ENCODE measurements around the gene CCDC188.

Gene CCDC188

DNA sequence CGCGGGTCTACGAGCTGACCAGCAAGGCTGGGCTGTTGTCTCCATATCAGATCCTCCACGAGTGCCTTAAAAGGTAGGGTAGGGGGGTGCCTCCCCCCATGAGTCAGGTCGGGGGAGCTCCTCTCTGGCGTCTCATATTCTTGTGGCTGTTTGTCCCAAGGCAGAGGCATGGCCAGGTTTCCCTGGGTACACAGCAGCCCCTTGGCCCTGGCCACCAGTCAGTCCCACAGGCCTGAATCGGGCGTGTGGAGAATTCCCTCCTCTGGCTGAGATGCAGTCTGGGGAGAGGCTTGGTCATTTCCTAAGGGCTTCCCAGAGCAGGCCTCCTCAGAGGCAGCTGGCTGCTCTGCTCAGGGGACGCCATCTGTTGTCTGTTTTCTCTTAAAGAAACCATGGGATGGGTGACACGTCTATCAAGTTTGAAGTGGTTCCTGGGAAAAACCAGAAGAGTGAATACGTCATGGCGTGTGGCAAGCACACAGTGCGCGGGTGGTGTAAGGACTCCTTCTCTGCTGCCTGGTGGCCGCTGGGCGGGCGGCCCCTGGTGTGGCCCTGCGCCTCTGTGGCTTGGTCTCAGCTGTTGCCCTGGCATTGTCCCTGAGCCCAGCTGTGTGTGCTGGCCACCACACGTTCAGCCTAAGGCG lies 44.5 kb downstream of the CCDC188 start:
- TF ChIP-seq, protein P1, sequence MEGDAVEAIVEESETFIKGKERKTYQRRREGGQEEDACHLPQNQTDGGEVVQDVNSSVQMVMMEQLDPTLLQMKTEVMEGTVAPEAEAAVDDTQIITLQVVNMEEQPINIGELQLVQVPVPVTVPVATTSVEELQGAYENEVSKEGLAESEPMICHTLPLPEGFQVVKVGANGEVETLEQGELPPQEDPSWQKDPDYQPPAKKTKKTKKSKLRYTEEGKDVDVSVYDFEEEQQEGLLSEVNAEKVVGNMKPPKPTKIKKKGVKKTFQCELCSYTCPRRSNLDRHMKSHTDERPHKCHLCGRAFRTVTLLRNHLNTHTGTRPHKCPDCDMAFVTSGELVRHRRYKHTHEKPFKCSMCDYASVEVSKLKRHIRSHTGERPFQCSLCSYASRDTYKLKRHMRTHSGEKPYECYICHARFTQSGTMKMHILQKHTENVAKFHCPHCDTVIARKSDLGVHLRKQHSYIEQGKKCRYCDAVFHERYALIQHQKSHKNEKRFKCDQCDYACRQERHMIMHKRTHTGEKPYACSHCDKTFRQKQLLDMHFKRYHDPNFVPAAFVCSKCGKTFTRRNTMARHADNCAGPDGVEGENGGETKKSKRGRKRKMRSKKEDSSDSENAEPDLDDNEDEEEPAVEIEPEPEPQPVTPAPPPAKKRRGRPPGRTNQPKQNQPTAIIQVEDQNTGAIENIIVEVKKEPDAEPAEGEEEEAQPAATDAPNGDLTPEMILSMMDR (IDR thresholded peaks at IDR 0.05; ENCODE audit: extremely low read depth, missing control alignments), result no peak
- no peak for DNase-seq (ENCODE audit: low spot score)

DNA sequence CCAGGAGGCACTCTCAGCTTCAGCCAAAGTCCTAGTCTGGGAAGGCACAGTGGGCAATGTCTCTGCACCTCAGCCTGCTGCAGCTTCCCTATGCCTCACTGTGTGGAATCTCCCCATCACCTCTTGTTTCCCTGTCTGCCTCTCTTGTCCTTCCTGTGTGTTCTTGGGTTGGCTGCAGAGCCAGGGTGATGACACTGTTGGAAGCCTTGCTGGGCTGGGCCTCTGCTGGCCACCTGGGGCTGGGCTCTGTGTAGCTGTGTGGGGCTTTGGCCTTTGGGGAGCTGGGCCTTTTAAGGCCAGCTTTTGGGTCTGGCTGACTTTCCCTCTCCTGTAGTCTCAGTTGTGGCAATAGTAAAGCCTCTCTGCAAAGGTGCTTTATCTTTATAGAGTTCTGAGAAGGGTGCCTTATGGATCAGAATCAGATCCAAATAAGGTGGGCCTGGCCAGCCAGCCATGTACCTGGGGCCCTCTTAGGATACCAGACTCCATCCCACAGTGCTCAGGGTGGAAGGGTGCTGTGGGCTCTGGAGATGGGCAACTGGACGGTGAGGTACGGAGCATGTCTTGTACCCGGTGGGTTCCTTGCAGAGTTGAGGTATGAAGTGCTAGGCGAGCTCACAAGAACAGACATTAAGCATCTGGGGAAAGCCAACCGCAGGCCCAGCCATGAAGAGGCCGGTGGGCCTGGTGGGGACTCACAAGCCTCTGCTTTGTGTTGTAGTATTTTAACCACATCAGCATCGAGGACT lies 45.2 kb downstream of the CCDC188 start:
- no peak for DNase-seq (ENCODE audit: low spot score)
- TF ChIP-seq, protein P1 (IDR thresholded peaks at IDR 0.05; ENCODE audit: extremely low read depth, missing control alignments), result no peak

DNA sequence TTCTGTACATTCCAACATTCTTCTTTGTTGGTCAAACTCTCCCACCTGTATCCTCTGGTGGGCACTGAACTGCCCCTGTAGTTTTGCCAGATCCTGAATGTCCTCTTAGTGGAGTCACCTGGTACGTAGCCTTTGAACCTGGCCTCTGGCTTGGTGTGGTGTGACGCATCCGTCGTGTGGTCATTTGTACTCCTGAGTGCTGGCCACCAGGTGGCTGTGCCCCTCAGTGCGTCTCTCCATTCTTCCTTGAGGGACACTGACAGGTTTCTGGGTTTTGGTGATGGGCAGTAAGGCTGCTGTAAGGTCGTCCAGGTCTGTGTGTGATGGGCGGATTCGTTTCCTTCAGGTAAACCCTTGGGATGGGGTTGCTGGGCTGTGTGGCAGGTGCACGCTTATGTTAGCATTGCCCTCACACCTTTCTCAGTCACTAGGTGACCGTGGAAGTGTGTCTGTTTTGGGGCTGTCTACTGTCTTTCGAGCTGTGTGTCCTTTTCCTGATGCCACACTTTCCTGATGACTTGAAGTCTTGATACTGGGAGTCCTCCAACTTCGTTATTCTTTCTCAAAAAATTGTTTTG lies 48.6 kb downstream of the CCDC188 start:
- DNase-seq (ENCODE audit: low spot score), result no peak

DNA sequence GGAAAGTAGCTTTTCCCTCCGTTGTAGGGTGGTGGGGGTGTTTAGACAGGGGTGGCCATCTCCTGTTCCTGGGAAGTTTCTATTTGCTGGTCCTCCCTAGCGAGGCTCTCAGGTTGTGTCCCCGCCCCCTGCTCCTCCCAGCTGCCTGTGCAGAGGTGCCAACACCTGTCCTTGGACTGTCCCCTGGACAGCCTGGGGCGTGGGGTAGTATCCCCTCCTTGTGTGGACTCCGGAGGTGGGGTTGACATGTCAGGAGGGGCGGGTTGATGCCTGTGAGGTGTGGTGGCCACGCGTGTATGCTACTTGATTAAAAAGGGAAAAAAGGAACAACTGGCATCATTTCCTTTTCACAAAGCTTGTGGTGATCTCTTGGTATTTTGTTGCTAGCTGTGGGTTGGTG lies 49.2 kb downstream of the CCDC188 start:
- DNase-seq (ENCODE audit: low spot score), result no peak

More for the DNA sequence above, 48.6 kb downstream of the CCDC188 start:
- TF ChIP-seq, protein P1 (IDR thresholded peaks at IDR 0.05; ENCODE audit: extremely low read depth, missing control alignments), result no peak

DNA sequence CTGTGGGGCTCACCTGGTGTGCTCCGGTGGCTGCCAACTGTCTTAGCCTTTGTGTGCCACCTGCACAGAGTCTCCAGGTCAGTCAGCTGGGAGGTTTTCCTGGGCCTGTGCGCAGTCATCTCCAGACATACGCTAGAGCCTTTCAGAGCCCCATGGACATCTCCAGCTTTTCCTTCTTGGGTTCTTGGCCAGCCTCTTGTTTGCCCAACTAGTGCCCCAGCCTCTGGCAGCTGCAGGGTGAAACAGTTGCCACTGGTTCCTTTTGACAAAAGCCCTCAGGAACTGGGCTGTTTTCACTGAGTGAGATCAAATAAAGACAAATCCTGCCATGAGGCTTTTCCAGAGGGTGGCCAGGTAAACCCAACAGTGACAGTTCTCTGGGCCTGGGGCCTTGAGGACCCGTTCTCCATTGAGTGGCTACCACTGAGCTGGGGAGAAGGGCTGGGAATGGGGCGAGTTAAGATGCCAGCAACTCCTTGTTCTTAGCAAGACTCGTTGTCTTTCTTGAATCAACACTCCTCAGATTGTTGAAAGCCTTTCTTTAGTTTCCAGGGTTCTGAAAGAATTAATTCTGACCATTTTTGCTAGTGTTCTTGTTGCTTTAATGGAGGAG lies 51.6 kb downstream of the CCDC188 start:
- TF ChIP-seq, protein P1 (IDR thresholded peaks at IDR 0.05; ENCODE audit: extremely low read depth, missing control alignments), result no peak

More for the DNA sequence above, 49.2 kb downstream of the CCDC188 start:
- TF ChIP-seq, protein P1 (IDR thresholded peaks at IDR 0.05; ENCODE audit: extremely low read depth, missing control alignments), result no peak

More for the DNA sequence above, 51.6 kb downstream of the CCDC188 start:
- no peak for DNase-seq (ENCODE audit: low spot score)

All from GM20000 (cell line).